Measurements from ENCODE around the gene TMCC3. TPM values are rescaled to one million over a fixed set of nuclear protein-coding genes. Genes with fewer than 3 reads are reported as not detected.

The TMCC3 gene
- polyA plus RNA-seq, 1 donor (not counting 4 experiments of a cell fraction or from before 2014, with no cell fraction given) = 18.9 TPM

- TF ChIP-seq EZH2 (IDR thresholded peaks at IDR 0.05; ENCODE audit: low read length) (no peak), CTCF (optimal IDR thresholded peaks at IDR 0.05 in 1 of 3, IDR thresholded peaks at IDR 0.05 in 1 of 3, conservative IDR thresholded peaks at IDR 0.05 in 1 of 3; ENCODE audit: extremely low read depth in 1 of 3, insufficient read depth in 2 of 3, low read length in 3 of 3) (no peak)
- Histone ChIP-seq H4K20me1 (ENCODE audit: control insufficient read depth, extremely low read depth, insufficient read depth, low read length) (no peaks in the 10 kb centered on the region), H3K9ac (ENCODE audit: control insufficient read depth, extremely low read depth, insufficient read depth, low read length) (peak overlapping the region; percentile 47), H3K4me2 (ENCODE audit: control insufficient read depth, extremely low read depth, insufficient read depth, low read depth, low read length) (peak overlapping the region; percentile 77), H2AFZ (ENCODE audit: control insufficient read depth, low read length) (peak overlapping the region; percentile 87), H3K27ac (ENCODE audit: control insufficient read depth, insufficient read depth, low read length) (peak overlapping the region; percentile 41), H3K4me3 (ENCODE audit: control insufficient read depth in 2 of 3, extremely low read depth in 1 of 3, insufficient read depth in 2 of 3, low read depth in 1 of 3, low read length in 3 of 3) (peak overlapping the region in 1 of 3 experiments; percentile 38), H3K4me1 (ENCODE audit: control insufficient read depth, extremely low read depth, insufficient read depth, low read length) (peaks cover 24% of the 10 kb centered on the region), H3K27me3 (ENCODE audit: control insufficient read depth, extremely low read depth, insufficient read depth, low read length) (no peaks in the 10 kb centered on the region), H3K36me3 (ENCODE audit: control insufficient read depth in 2 of 2, extremely low read depth in 1 of 2, insufficient read depth in 2 of 2, low read length in 2 of 2) (no peaks in the 10 kb centered on the region), H3K9me1 (ENCODE audit: control insufficient read depth, extremely low read depth, insufficient read depth, low read length) (no peaks in the 10 kb centered on the region), H3K9me3 (ENCODE audit: control insufficient read depth, low read depth, low read length) (no peaks in the 10 kb centered on the region), H3K79me2 (ENCODE audit: control insufficient read depth, insufficient read depth, low read length) (no peaks in the 10 kb centered on the region)
- dilution Hi-C loops (cut with MboI; ENCODE audit: extremely low pct_ligation_motif_present, low sequenced_read_pairs) = no loop called here
- FAIRE-seq (peak; percentile 78), DNase-seq (ENCODE audit: low read depth, low spot score) (no peak)
Observed at GRCh38 chr12:94677778-94678177, 27.4 kb upstream of the TMCC3 start.

- H3K36me3 ChIP-seq (ENCODE audit: control insufficient read depth in 2 of 2, extremely low read depth in 1 of 2, insufficient read depth in 2 of 2, low read length in 2 of 2) = no peaks in the 10 kb centered on the region
- FAIRE-seq (no peak), DNase-seq (ENCODE audit: low read depth, low spot score) (no peak)
- no peaks in the 10 kb centered on the region for H4K20me1 ChIP-seq (ENCODE audit: control insufficient read depth, extremely low read depth, insufficient read depth, low read length)
- no peaks in the 10 kb centered on the region for H3K9me3 ChIP-seq (ENCODE audit: control insufficient read depth, low read depth, low read length)
- H3K9ac ChIP-seq (ENCODE audit: control insufficient read depth, extremely low read depth, insufficient read depth, low read length) = no peak overlapping the region
- H2AFZ ChIP-seq (ENCODE audit: control insufficient read depth, low read length) = no peak overlapping the region
- no peak overlapping the region for H3K4me3 ChIP-seq (ENCODE audit: control insufficient read depth in 2 of 3, extremely low read depth in 1 of 3, insufficient read depth in 2 of 3, low read depth in 1 of 3, low read length in 3 of 3)
- H3K27ac ChIP-seq (ENCODE audit: control insufficient read depth, insufficient read depth, low read length) = no peak overlapping the region
- no peaks in the 10 kb centered on the region for H3K27me3 ChIP-seq (ENCODE audit: control insufficient read depth, extremely low read depth, insufficient read depth, low read length)
- dilution Hi-C loops (cut with MboI; ENCODE audit: extremely low pct_ligation_motif_present, low sequenced_read_pairs) = no loop called here
- H3K4me2 ChIP-seq (ENCODE audit: control insufficient read depth, extremely low read depth, insufficient read depth, low read depth, low read length) = no peak overlapping the region
- peaks cover 24% of the 10 kb centered on the region for H3K4me1 ChIP-seq (ENCODE audit: control insufficient read depth, extremely low read depth, insufficient read depth, low read length)
- H3K79me2 ChIP-seq (ENCODE audit: control insufficient read depth, insufficient read depth, low read length) = no peaks in the 10 kb centered on the region
- no peak for TF ChIP-seq CTCF (optimal IDR thresholded peaks at IDR 0.05 in 1 of 3, IDR thresholded peaks at IDR 0.05 in 1 of 3, conservative IDR thresholded peaks at IDR 0.05 in 1 of 3; ENCODE audit: extremely low read depth in 1 of 3, insufficient read depth in 2 of 3, low read length in 3 of 3)
- no peaks in the 10 kb centered on the region for H3K9me1 ChIP-seq (ENCODE audit: control insufficient read depth, extremely low read depth, insufficient read depth, low read length)
Observed at GRCh38 chr12:94676922-94677321, 26.6 kb upstream of the TMCC3 start.

All from keratinocyte (primary cell).